Measurements from ENCODE around the gene DRGX.

DNA sequence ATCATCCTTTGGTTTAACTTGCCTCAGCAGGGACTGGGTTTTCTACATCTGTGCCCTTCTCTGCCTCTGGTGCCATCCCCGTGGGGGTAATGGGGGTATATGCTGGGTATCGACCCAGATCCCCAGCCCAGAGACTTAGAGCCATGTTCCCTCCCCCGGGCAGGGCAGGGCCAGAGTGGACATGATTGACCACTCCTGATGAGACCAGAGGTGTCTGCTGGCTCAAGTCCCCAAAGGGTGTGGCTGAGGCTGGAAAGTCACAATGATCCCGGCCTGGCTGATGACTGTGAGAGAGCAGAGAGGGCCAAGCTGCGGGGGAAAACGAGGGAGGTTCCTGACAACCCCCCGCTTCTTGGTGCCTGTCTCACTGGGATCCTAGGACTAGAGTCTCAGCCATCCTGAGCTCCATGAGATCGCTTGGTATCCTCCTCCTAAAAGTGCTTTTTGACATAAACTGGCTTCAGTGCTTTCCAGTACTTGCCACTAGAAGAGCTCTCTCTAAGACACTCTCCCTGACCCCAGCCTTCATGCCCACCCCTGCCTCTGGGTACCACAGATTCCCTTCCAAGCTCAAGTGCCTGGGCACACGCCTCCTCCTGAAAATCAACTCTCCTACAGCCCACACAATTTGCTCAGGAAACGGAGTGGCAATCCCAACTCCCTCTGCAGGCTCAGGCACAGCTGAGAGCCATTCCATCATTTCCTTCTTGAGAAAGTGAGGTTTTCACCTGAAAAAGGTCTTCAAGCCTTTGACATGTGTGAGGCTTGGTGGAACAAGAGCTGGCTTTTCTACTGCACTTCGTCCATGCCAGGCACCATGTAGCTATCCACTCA is 33.9 kb downstream of the DRGX start:
- TF ChIP-seq POLR2A (IDR thresholded peaks at IDR 0.05; ENCODE audit: low read depth, low read length) = no peak
- no peak for TF ChIP-seq CTCF (conservative IDR thresholded peaks at IDR 0.05; ENCODE audit: low read depth, low read length)
- TF ChIP-seq FOS (IDR thresholded peaks at IDR 0.05; ENCODE audit: low read depth, low read length) = no peak
- TF ChIP-seq MXI1 (IDR thresholded peaks at IDR 0.05; ENCODE audit: borderline replicate concordance, low read depth, low read length) = no peak
- no peak for TF ChIP-seq USF2 (IDR thresholded peaks at IDR 0.05; ENCODE audit: low read depth, low read length)
- TF ChIP-seq RAD21 (IDR thresholded peaks at IDR 0.05; ENCODE audit: low read length) = no peak
- TF ChIP-seq, protein P1, sequence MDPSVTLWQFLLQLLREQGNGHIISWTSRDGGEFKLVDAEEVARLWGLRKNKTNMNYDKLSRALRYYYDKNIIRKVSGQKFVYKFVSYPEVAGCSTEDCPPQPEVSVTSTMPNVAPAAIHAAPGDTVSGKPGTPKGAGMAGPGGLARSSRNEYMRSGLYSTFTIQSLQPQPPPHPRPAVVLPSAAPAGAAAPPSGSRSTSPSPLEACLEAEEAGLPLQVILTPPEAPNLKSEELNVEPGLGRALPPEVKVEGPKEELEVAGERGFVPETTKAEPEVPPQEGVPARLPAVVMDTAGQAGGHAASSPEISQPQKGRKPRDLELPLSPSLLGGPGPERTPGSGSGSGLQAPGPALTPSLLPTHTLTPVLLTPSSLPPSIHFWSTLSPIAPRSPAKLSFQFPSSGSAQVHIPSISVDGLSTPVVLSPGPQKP (IDR thresholded peaks at IDR 0.05; ENCODE audit: borderline replicate concordance, low read depth, low read length) = no peak
- TF ChIP-seq CEBPB (IDR thresholded peaks at IDR 0.05; ENCODE audit: low read depth, low read length) = no peak
- no peak for TF ChIP-seq MAFK (IDR thresholded peaks at IDR 0.05; ENCODE audit: low read depth, low read length)
- no peak for TF ChIP-seq NFE2L2 (IDR thresholded peaks at IDR 0.05; ENCODE audit: low read depth, low read length)
- no peak for TF ChIP-seq MAZ (IDR thresholded peaks at IDR 0.05; ENCODE audit: borderline replicate concordance, low read depth, low read length)
- no peak for TF ChIP-seq RFX5 (IDR thresholded peaks at IDR 0.05; ENCODE audit: low read depth, low read length)
- TF ChIP-seq BHLHE40 (IDR thresholded peaks at IDR 0.05; ENCODE audit: low read depth, low read length) = no peak

Measured in IMR-90 (cell line).